ENCODE results near the gene CARF. TPM values are rescaled to one million over a fixed set of nuclear protein-coding genes. Genes with fewer than 3 reads are reported as not detected.
A peak's percentile ranks its signal among the peaks of the same experiment; 100 is the strongest.

Gene CARF
- total and polyA plus RNA-seq, 2 of the 13 experiments (the other 11 are each of a cell fraction or from before 2014, with no cell fraction given) = 3.0 to 5.4 TPM

GRCh38 chr2:202870431-202871299, 41.4 kb upstream of the CARF start (continued):
- TF ChIP-seq CERS6 (CRISPR knock-in tag; IDR thresholded peaks at IDR 0.05) (no peak), BCLAF1 (IDR thresholded peaks at IDR 0.05) (no peak), POGK (CRISPR knock-in tag; conservative IDR thresholded peaks at IDR 0.05) (0 out of 2 replicates have a peak, but pooled peaks have one; percentile 3), ZFP36L1 (CRISPR knock-in tag; IDR thresholded peaks at IDR 0.05) (0 out of 2 replicates have a peak, but pooled peaks have one; percentile 35), TFAP4 (IDR thresholded peaks at IDR 0.05; ENCODE audit: borderline replicate concordance, low read depth) (peak; percentile 83), AHR (CRISPR knock-in tag; IDR thresholded peaks at IDR 0.05) (no peak), MAX (IDR thresholded peaks at IDR 0.05) (no peak), ZNF580 (CRISPR knock-in tag; IDR thresholded peaks at IDR 0.05; ENCODE audit: borderline replicate concordance, low read depth) (peak; percentile 74; the same call in 1 of the 2 replicates), E2F2 (CRISPR knock-in tag; IDR thresholded peaks at IDR 0.05; ENCODE audit: borderline replicate concordance) (no peak), ZNF547 (CRISPR knock-in tag; IDR thresholded peaks at IDR 0.05) (no peak), CBX5 (CRISPR knock-in tag; IDR thresholded peaks at IDR 0.05; ENCODE audit: borderline replicate concordance) (no peak), ATF7 (IDR thresholded peaks at IDR 0.05) (no peak), ATF7 (CRISPR knock-in tag; IDR thresholded peaks at IDR 0.05) (0 out of 2 replicates have a peak, but pooled peaks have one; percentile 27), NFIB (CRISPR knock-in tag; IDR thresholded peaks at IDR 0.05; ENCODE audit: borderline replicate concordance) (no peak), PHF5A (CRISPR knock-in tag; IDR thresholded peaks at IDR 0.05; ENCODE audit: low read depth, unreplicated experiment) (no peak), SOX5 (CRISPR knock-in tag; IDR thresholded peaks at IDR 0.05; ENCODE audit: borderline replicate concordance) (peak; percentile 34), ZNF136 (CRISPR knock-in tag; IDR thresholded peaks at IDR 0.05; ENCODE audit: low read depth) (no peak), ZNF749 (CRISPR knock-in tag; IDR thresholded peaks at IDR 0.05; ENCODE audit: borderline replicate concordance) (no peak), SOX13 (IDR thresholded peaks at IDR 0.05) (no peak), SOX13 (CRISPR knock-in tag; conservative IDR thresholded peaks at IDR 0.05 in 1 of 2, IDR thresholded peaks at IDR 0.05 in 1 of 2) (no peak)

Measured in HepG2 (cell line).